Transverse colon (tissue), 3 donors: ENCODE measurements around the gene P2RX6.

ENCODE experiments used
- CTCF ChIP-seq, 5 experiments: fragments of 200-600 bp in 3 of 5; fragments of 450-650 bp in 2 of 5; sonication (generic) in 3 of 5; IDR thresholded peaks; 1 replicate in 2 of 5; 2 replicates in 3 of 5; pipeline ENCODE4 v1.5.1; 2016 to 2017; ENCODE audit warnings: antibody characterized with exemption in 5 of 5, inconsistent platforms in 3 of 5, mild to moderate bottlenecking in 2 of 5, moderate library complexity in 1 of 5
- EP300 ChIP-seq: sonication (generic); formaldehyde crosslinking; IDR thresholded peaks from one replicate; pipeline ENCODE4 v1.6.1; 2017; ENCODE audit warnings: antibody characterized with exemption, low read depth
- POLR2A ChIP-seq: fragments of 450-650 bp; IDR thresholded peaks from one replicate; pipeline ENCODE4 v1.6.1; 2016; ENCODE audit warnings: antibody characterized with exemption, mild to moderate bottlenecking, moderate library complexity

DNA sequence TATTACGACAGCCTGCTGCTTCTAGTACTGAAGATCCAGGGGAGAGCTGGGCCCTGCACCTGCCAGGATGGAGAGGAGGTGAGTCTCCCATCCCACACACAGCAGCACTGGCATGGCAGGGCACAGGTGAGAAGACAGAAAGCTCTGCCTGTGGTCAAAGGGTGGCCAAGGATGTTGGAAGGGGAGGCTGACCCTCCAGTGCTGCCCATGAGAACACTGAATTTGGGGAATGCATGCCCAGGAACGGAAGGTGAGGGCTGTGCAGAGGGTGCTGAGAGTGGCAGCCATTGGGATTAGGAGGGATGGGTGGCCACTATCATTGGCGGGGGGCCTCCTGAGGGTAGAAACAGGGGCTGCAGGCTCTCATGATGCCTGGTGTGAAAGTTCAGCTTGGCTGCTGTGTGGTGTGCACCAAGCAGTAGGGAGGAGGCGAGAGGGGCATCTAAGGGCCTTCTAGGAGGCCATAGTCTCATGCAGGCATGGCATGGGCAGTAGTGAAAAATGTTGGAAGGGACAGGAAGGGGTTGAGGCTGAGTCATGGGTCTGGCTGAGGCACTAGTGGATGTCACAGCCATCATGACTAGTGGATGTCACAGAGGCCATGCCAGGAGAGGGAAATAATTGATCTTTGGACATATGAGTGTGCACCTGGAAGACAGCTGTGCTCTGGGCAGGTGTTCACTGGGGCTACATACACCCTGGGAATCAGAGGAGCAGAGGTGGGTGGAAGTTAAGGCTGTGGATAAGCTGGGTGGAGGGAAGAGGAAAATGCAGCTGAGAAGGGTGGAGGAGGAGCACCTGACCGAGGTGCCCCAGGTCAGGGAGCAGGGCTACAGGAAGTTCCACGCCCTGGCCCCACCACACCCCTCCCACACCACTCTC lies 28.3 kb downstream of the P2RX6 start:
- no peak for TF ChIP-seq CTCF (IDR thresholded peaks at IDR 0.05)
- no peak for TF ChIP-seq POLR2A
- no peak for TF ChIP-seq EP300
